Endothelial cell (in vitro differentiated cells): ENCODE data around the gene PDHB. TPM values are rescaled to one million over a fixed set of nuclear protein-coding genes. Genes with fewer than 3 reads are reported as not detected.

ENCODE experiments used
- DNase-seq: peaks from one replicate; pipeline ENCODE4 v3.0.0; 2021; ENCODE audit warnings: low spot score
- H3K27ac Mint-ChIP-seq: one replicate; pipeline ENCODE4 v1.8.0; 2021; ENCODE audit warnings: mixed read lengths, inconsistent platforms; ENCODE audit not compliant: unreplicated experiment
- H3K27me3 Mint-ChIP-seq: one replicate; pipeline ENCODE4 v1.8.0; 2021; ENCODE audit warnings: mild to moderate bottlenecking, moderate library complexity, mixed read lengths, inconsistent platforms; ENCODE audit not compliant: unreplicated experiment
- H3K36me3 Mint-ChIP-seq: one replicate; pipeline ENCODE4 v1.8.0; 2021; ENCODE audit warnings: mild to moderate bottlenecking, low read depth, mixed read lengths, inconsistent platforms; ENCODE audit not compliant: unreplicated experiment
- H3K4me1 Mint-ChIP-seq: one replicate; pipeline ENCODE4 v1.8.0; 2021; ENCODE audit warnings: mild to moderate bottlenecking, mixed read lengths, inconsistent platforms; ENCODE audit not compliant: unreplicated experiment
- H3K4me3 Mint-ChIP-seq: one replicate; pipeline ENCODE4 v1.8.0; 2021; ENCODE audit warnings: mild to moderate bottlenecking, mixed read lengths, inconsistent platforms; ENCODE audit not compliant: unreplicated experiment
- H3K9me3 Mint-ChIP-seq: one replicate; pipeline ENCODE4 v1.8.0; 2021; ENCODE audit warnings: mixed read lengths, inconsistent platforms; ENCODE audit not compliant: unreplicated experiment
- total RNA-seq: library from RNA; stranded (reverse); fragmentation: NEBNext Ultra II Directional; extraction: Animal tissue kit (Norgen Biotek cat#: 25700); gene quantifications from one replicate; pipeline ENCODE4 v1.2.1, GENCODE V29; 2021; ENCODE audit not compliant: unreplicated experiment
- TF ChIP-seq, protein P1 (sequence below): fragments of 200-600 bp; sonication (generic); IDR thresholded peaks from one replicate; pipeline ENCODE4 v1.5.0; 2021; ENCODE audit warnings: antibody characterized with exemption; ENCODE audit not compliant: unreplicated experiment

Gene PDHB
- total RNA-seq, 1 donor from 2014 or later, result 72.8 TPM

DNA sequence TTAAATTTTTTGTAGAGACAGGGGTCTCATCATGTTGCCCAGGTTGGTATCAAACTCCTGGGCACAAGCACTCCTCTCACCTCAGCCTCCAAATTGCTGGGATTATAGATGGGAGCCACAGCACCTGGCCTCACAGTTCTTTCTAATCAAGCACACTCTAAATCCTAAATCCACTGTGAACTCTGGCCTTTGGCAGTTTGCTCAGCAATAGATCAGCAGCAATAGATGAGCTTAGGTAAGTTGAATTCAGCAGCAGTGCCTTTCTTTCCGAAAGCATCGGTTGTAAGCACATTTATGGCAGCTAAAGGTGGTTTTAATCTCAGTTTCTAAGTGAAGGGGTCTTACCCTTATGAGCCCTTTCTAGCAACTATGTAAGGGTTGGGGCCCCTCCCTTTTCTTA is 16.6 kb downstream of the PDHB start:
- H3K4me3 Mint-ChIP-seq, result no peak overlapping the region
- peaks cover 43% of the 10 kb centered on the region for H3K4me1 Mint-ChIP-seq
- TF ChIP-seq, protein P1, sequence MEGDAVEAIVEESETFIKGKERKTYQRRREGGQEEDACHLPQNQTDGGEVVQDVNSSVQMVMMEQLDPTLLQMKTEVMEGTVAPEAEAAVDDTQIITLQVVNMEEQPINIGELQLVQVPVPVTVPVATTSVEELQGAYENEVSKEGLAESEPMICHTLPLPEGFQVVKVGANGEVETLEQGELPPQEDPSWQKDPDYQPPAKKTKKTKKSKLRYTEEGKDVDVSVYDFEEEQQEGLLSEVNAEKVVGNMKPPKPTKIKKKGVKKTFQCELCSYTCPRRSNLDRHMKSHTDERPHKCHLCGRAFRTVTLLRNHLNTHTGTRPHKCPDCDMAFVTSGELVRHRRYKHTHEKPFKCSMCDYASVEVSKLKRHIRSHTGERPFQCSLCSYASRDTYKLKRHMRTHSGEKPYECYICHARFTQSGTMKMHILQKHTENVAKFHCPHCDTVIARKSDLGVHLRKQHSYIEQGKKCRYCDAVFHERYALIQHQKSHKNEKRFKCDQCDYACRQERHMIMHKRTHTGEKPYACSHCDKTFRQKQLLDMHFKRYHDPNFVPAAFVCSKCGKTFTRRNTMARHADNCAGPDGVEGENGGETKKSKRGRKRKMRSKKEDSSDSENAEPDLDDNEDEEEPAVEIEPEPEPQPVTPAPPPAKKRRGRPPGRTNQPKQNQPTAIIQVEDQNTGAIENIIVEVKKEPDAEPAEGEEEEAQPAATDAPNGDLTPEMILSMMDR, result no peak
- no peak for DNase-seq
- H3K36me3 Mint-ChIP-seq, result peaks cover 14% of the 10 kb centered on the region
- no peaks in the 10 kb centered on the region for H3K9me3 Mint-ChIP-seq
- no peak overlapping the region for H3K27ac Mint-ChIP-seq
- H3K27me3 Mint-ChIP-seq, result peaks cover 7% of the 10 kb centered on the region

DNA sequence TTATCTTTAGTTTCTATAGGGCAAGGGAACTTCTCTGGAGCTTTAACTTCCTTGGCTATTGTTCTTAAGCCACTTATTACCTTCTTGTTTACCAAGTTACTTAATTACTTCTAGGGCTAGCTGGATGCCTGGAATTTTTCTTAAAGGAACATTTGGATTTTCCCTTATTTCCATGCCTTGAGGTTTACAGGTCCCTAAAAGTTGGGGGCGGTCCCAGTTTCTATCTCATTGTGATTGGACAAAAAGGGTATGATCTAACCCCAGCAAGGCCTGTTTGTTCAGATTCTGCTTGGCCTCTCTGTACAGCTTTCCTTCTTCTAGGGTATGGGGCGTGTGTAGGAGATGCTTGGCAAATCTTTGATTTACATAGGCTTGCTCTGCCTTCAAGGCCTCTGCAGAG is 17.4 kb downstream of the PDHB start:
- TF ChIP-seq, protein P1, result no peak
- Mint-ChIP-seq H3K36me3 (peaks cover 11% of the 10 kb centered on the region), H3K27me3 (peaks cover 5% of the 10 kb centered on the region), H3K27ac (peak overlapping the region; percentile 88), H3K9me3 (no peaks in the 10 kb centered on the region), H3K4me3 (no peak overlapping the region), H3K4me1 (peaks cover 36% of the 10 kb centered on the region)
- no peak for DNase-seq

GRCh38 chr3:58414538-58415197 is 19.0 kb downstream of the PDHB start:
- Mint-ChIP-seq H3K9me3 (no peaks in the 10 kb centered on the region), H3K36me3 (peaks cover 17% of the 10 kb centered on the region), H3K4me1 (peaks cover 36% of the 10 kb centered on the region), H3K4me3 (no peak overlapping the region), H3K27me3 (peaks cover 5% of the 10 kb centered on the region), H3K27ac (no peak overlapping the region)
- peak; percentile 42 for DNase-seq
- TF ChIP-seq, protein P1, result peak; percentile 84

DNA sequence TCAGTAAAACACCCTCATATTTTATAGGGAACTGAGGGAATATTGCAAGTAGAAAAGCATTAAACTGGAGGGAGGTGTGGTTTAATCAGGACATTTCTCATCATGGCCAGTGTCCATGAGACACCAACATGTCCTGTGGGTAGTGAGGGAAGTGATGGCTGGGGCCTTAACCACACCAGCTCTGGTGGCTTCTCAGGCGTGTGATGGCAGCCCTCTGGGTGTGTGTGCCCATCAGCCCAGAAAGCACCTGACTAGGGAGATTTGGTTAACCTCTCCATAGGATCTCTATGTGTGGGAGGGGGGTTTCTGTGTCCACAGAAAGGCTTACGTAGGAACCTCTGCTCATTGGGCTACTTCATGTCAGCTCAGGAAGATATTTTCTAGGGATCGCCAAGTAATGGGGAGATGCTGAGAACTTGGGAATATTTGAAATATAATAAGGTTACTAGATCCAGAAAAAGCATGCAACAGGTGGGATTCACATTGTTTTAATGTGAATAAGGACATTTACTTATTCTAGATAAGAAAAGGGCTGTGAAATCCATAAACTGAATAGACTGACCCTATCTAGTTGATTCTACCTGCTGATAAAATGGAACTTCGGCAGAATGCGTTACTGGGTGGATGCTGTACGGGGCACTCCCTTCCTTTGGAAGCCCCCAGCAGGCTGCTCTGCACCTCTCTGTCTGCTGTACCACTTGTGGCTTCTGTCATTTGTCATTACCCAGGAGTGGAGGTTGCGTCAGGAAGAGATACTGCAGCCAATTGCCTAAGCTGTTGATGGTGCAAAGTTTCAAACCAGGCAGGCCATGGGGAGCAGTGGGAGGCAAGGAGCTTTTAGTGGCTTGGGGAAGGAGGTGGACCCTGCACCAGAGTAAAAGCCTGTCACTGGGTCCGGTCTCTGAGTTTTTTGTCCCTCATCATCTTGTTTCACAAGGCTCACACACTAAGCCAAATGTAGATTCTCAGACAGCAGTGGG is 21.5 kb downstream of the PDHB start:
- no peaks in the 10 kb centered on the region for H3K9me3 Mint-ChIP-seq
- DNase-seq, result no peak
- H3K27me3 Mint-ChIP-seq, result no peaks in the 10 kb centered on the region
- no peak overlapping the region for H3K4me3 Mint-ChIP-seq
- peaks cover 26% of the 10 kb centered on the region for H3K36me3 Mint-ChIP-seq
- no peak overlapping the region for H3K27ac Mint-ChIP-seq
- peaks cover 32% of the 10 kb centered on the region for H3K4me1 Mint-ChIP-seq
- TF ChIP-seq, protein P1, result no peak
